HG02938 (cell line): Measurements from ENCODE around the gene GHRL.
A peak's percentile ranks its signal among the peaks of the same experiment; 100 is the strongest.

Experiments used
- ATAC-seq: cut with Tn5 transposase; IDR thresholded peaks from one replicate; pipeline ENCODE4 v1.9.1; 2021; ENCODE audit warnings: mild to moderate bottlenecking, moderate library complexity; ENCODE audit not compliant: unreplicated experiment

The GHRL gene

GRCh38 chr3:10248184-10248983, 44.4 kb downstream of the GHRL start, which contains the start of gene TATDN2:
Gene TATDN2 (plus strand): TSS chr3:10248459. CDS start chr3:10249201, 742 bp downstream.
- peak; percentile 89 for ATAC-seq

- no peak for ATAC-seq
Measured at GRCh38 chr3:10247679-10248183, 45.0 kb downstream of the GHRL start.

DNA sequence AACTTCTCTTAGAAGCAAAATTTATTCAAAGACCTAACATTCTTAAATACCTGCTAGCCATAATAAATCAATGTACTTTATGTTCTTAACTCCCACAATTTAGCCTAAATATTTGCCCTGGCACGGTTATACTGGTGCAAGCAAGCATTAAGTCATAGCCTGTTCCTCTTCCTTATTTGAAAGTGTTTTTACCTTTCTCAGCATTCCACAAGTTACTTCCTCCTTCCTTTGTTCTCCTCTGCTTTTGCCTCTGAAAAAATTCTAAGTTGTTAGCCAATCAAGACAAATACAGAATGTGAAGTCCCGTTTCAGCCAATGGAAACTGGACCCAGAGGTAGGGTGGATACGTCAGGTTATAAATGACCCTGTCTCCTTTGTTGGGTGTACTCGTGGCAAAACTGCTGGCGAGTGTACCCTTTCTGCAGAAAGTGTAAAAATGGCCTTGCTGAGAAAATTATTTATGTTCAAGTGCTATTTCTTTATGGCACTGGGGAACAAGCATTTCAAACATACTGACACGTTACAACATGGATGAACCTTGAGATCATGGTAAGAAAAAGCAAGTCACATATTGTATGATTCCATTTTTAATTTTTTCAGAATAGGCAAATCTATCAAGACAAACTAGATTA, 47.5 kb downstream of the GHRL start:
- ATAC-seq = no peak

DNA sequence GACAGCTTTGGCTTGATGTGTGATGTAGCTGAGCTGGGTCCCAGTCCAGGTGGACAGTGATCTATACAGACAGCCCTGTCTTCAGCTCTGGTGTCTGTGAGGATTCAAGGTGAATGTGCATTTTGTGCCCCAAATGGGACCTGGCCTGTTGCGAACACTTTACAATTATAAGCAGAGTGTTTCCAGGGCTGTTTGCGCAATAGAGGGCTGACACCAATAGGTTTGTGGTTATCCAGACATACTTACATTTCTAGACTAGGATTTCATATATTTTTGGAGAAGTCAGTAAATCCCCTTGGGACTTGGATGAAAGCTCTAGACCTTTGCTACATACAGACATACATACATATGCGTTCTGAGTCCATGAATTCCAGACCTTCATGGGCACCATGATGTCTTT, 48.7 kb downstream of the GHRL start:
- no peak for ATAC-seq

- no peak for ATAC-seq
Measured at GRCh38 chr3:10242182-10243065, 50.3 kb downstream of the GHRL start.

DNA sequence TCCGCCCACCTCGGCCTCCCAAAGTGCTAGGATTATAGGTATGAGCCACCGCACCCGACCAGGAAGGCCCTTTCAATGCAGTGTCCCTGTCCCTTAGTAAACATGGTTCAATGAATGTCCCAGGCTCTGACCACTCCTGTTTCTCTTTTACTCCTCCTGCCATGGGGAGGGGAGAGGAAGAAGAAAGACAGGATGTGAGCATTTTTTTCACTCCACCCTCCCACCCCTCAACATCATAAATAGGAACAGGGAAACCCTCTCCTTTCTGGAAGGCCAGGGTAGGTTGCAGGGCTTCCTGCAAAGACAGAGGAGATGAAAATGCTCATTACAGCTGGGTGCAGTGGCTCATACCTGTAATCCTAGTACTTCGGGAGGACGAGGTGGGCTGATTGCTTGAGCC, 51.9 kb downstream of the GHRL start:
- no peak for ATAC-seq

GRCh38 chr3:10238345-10239183, 54.2 kb downstream of the GHRL start:
- no peak for ATAC-seq
